GM21367 (cell line): ENCODE data around the gene ASCC2.

ENCODE experiments used
- ATAC-seq: cut with Tn5 transposase; IDR thresholded peaks from one replicate; pipeline ENCODE4 v1.9.1; 2021; ENCODE audit not compliant: unreplicated experiment

Gene ASCC2

GRCh38 chr22:29821291-29822016 is 16.6 kb downstream of the ASCC2 start:
- ATAC-seq = no peak

- no peak for ATAC-seq
Measured at GRCh38 chr22:29820961-29821290, 17.1 kb downstream of the ASCC2 start.

GRCh38 chr22:29819501-29819900 is 18.6 kb downstream of the ASCC2 start:
- no peak for ATAC-seq

- no peak for ATAC-seq
Measured at GRCh38 chr22:29817724-29818123, 20.4 kb downstream of the ASCC2 start.

- ATAC-seq = no peak
Measured at GRCh38 chr22:29816980-29817379, 21.1 kb downstream of the ASCC2 start.

- ATAC-seq = no peak
Measured at GRCh38 chr22:29816539-29816938, 21.5 kb downstream of the ASCC2 start.

- ATAC-seq = no peak
Measured at GRCh38 chr22:29816128-29816527, 21.9 kb downstream of the ASCC2 start.

- ATAC-seq = no peak
Measured at GRCh38 chr22:29815580-29815979, 22.5 kb downstream of the ASCC2 start.

GRCh38 chr22:29814003-29814402 is 24.1 kb downstream of the ASCC2 start:
- ATAC-seq = no peak

GRCh38 chr22:29813563-29813962 is 24.5 kb downstream of the ASCC2 start:
- no peak for ATAC-seq

- no peak for ATAC-seq
Measured at GRCh38 chr22:29813126-29813525, 24.9 kb downstream of the ASCC2 start.

GRCh38 chr22:29811377-29811776 is 26.7 kb downstream of the ASCC2 start:
- no peak for ATAC-seq

GRCh38 chr22:29810216-29810615 is 27.9 kb downstream of the ASCC2 start:
- no peak for ATAC-seq

GRCh38 chr22:29806196-29806595 is 31.9 kb downstream of the ASCC2 start:
- no peak for ATAC-seq

GRCh38 chr22:29804985-29805384 is 33.1 kb downstream of the ASCC2 start:
- ATAC-seq = no peak

- ATAC-seq = no peak
Measured at GRCh38 chr22:29803190-29803589, 34.9 kb downstream of the ASCC2 start.

- ATAC-seq = no peak
Measured at GRCh38 chr22:29801796-29802195, 36.3 kb downstream of the ASCC2 start.

GRCh38 chr22:29801153-29801552 is 36.9 kb downstream of the ASCC2 start:
- ATAC-seq = no peak

- ATAC-seq = no peak
Measured at GRCh38 chr22:29799217-29799680, 38.8 kb downstream of the ASCC2 start.

GRCh38 chr22:29798801-29799200 is 39.3 kb downstream of the ASCC2 start:
- ATAC-seq = no peak

GRCh38 chr22:29798318-29798717 is 39.8 kb downstream of the ASCC2 start:
- ATAC-seq = no peak

GRCh38 chr22:29797351-29797750 is 40.7 kb downstream of the ASCC2 start:
- ATAC-seq = no peak

GRCh38 chr22:29795663-29796062 is 42.4 kb downstream of the ASCC2 start:
- no peak for ATAC-seq
